ENCODE data around the gene HMGXB3. TPM values are rescaled to one million over a fixed set of nuclear protein-coding genes. Genes with fewer than 3 reads are reported as not detected.

The HMGXB3 gene
- total RNA-seq, 1 experiment from 2014 or later = 56.2 TPM

DNA sequence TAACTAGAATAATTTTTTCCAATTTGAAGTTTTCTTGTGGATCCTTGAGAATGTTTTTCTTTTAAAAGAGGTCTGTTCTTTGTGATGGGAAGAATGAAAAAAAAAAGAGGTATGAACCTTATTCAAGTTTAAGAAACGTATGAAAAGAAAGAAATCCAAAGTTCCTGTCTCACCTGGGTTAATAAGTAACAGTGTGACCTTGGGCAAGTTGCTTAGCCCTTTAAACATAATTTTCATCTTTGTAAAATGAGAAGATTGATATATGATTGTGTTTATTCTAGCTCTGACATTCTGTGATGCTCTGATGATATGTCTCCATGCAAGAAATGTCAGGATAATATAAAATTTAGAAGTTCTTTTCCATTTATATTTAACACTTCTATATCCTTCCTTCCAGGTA is 20.6 kb upstream of the HMGXB3 start:
- intact Hi-C loops (cut with micrococcal nuclease; ENCODE audit: unreplicated experiment) (no loop called here), in situ Hi-C loops (cut with HindIII; ENCODE audit: low pct_unique_long_range_greater_than_20kb, low sequenced_read_pairs) (no loop called here)
- no TSS peak for BruUV-seq (replicated peaks)
- DNase-seq (ENCODE audit: low read depth, low spot score) (no peak), ATAC-seq (no peak)
- Histone ChIP-seq H3K27ac (ENCODE audit: low read length) (no peak overlapping the region), H3K36me3 (ENCODE audit: control insufficient read depth, insufficient read depth, low read length) (peaks cover 31% of the 10 kb centered on the region), H3K9me3 (ENCODE audit: control insufficient read depth, insufficient read depth, low read depth, low read length) (no peaks in the 10 kb centered on the region), H3K4me3 (ENCODE audit: low read depth in 2 of 2, low read length in 2 of 2) (no peak overlapping the region), H3K27me3 (ENCODE audit: control insufficient read depth, insufficient read depth, low read length) (no peaks in the 10 kb centered on the region), H3K4me1 (ENCODE audit: control insufficient read depth, insufficient read depth, low read length) (peaks cover 3% of the 10 kb centered on the region; the same call in 1 of the 2 replicates)
- POLR2A ChIA-PET = no interaction called here
- CTCF ChIA-PET = no interaction called here
- no peak for TF ChIP-seq POLR2AphosphoS5 (IDR thresholded peaks at IDR 0.05; ENCODE audit: low read depth, low read length)
- TF ChIP-seq CTCF (IDR thresholded peaks at IDR 0.05) = no peak
- TF ChIP-seq SIN3A (IDR thresholded peaks at IDR 0.05; ENCODE audit: borderline replicate concordance, insufficient read depth, low read depth, low read length) = no peak
- TF ChIP-seq TCF7L2 (IDR thresholded peaks at IDR 0.05; ENCODE audit: low read depth, low read length) = no peak
- no peak for TF ChIP-seq REST (IDR thresholded peaks at IDR 0.05; ENCODE audit: insufficient read depth in 1 of 2, low read depth in 2 of 2, low read length in 1 of 2)

- CTCF ChIA-PET = interaction anchor here (0.6 kb wide), 1 partner anchor 364 kb away, joined by 3 read pairs; no protein-coding TSS in a partner anchor
- H3K4me1 ChIP-seq (ENCODE audit: control insufficient read depth, insufficient read depth, low read length) = peaks cover 3% of the 10 kb centered on the region; the same call in 1 of the 2 replicates
- intact Hi-C loops (cut with micrococcal nuclease; ENCODE audit: unreplicated experiment) = no loop called here
- in situ Hi-C loops (cut with HindIII; ENCODE audit: low pct_unique_long_range_greater_than_20kb, low sequenced_read_pairs) = no loop called here
- TF ChIP-seq REST (IDR thresholded peaks at IDR 0.05; ENCODE audit: insufficient read depth in 1 of 2, low read depth in 2 of 2, low read length in 1 of 2) = no peak
- no peak for TF ChIP-seq SIN3A (IDR thresholded peaks at IDR 0.05; ENCODE audit: borderline replicate concordance, insufficient read depth, low read depth, low read length)
- ATAC-seq (no peak), DNase-seq (ENCODE audit: low read depth, low spot score) (no peak)
- H3K4me3 ChIP-seq (ENCODE audit: low read depth in 2 of 2, low read length in 2 of 2) = no peak overlapping the region
- H3K27ac ChIP-seq (ENCODE audit: low read length) = no peak overlapping the region
- H3K9me3 ChIP-seq (ENCODE audit: control insufficient read depth, insufficient read depth, low read depth, low read length) = no peaks in the 10 kb centered on the region
- H3K36me3 ChIP-seq (ENCODE audit: control insufficient read depth, insufficient read depth, low read length) = peaks cover 31% of the 10 kb centered on the region
- H3K27me3 ChIP-seq (ENCODE audit: control insufficient read depth, insufficient read depth, low read length) = no peaks in the 10 kb centered on the region
- POLR2A ChIA-PET = interaction anchor here (0.6 kb wide), 2 partner anchors 298 to 500 kb away, joined by 3 read pairs; no protein-coding TSS in a partner anchor
- BruUV-seq (replicated peaks) = no TSS peak
Measured at GRCh38 chr5:149981206-149981605, 19.3 kb upstream of the HMGXB3 start.
